A673 (cell line): ENCODE results near the gene DSE. TPM values are rescaled to one million over a fixed set of nuclear protein-coding genes. Genes with fewer than 3 reads are reported as not detected.

Source experiments
- BruUV-seq: library from RNA; stranded (reverse); fragments of 400-500 nt; replicated peaks from 2 replicates; lab custom pipeline; 2021; lab: Mats Ljungman, UMichigan
- CTCF ChIA-PET: fragments of 300-600 bp; sonication (Branson Sonifier 250); formaldehyde crosslinking; loops from one replicate; lab custom pipeline; 2022; ENCODE audit warnings: antibody characterized with exemption; lab: Charles Lee
- POLR2A ChIA-PET: fragments of 300-600 bp; sonication (Branson Sonifier 250); formaldehyde crosslinking; loops from one replicate; lab custom pipeline; 2022; ENCODE audit warnings: antibody characterized with exemption; ENCODE audit not compliant: low non-redundant PET; lab: Charles Lee
- DNase-seq: peaks from one replicate; pipeline ENCODE4 v3.0.0-alpha.2; 2015; ENCODE audit warnings: low spot score
- H3K27ac ChIP-seq: fragments of 200-600 bp; sonication (generic); 2 replicates; pipeline ENCODE4 v1.5.1; 2016; ENCODE audit warnings: mixed run types, low read depth, mild to moderate bottlenecking, mixed read lengths, antibody characterized with exemption, low read length; ENCODE audit not compliant: poor library complexity, severe bottlenecking
- H3K27me3 ChIP-seq: fragments of 200-600 bp; sonication (generic); replicated peaks from 2 replicates; pipeline ENCODE4 v1.6.1; 2017; ENCODE audit warnings: mixed run types, low read depth, mild to moderate bottlenecking, mixed read lengths, antibody characterized with exemption, low read length; ENCODE audit not compliant: insufficient read depth, poor library complexity
- H3K36me3 ChIP-seq: fragments of 200-600 bp; sonication (generic); 2 replicates; pipeline ENCODE4 v1.6.1; 2016; ENCODE audit warnings: mixed run types, mild to moderate bottlenecking, mixed read lengths, antibody characterized with exemption, low read length; ENCODE audit not compliant: insufficient read depth, poor library complexity, severe bottlenecking
- H3K4me1 ChIP-seq: fragments of 200-600 bp; sonication (generic); 2 replicates; pipeline ENCODE4 v1.6.1; 2017; ENCODE audit warnings: mixed run types, mild to moderate bottlenecking, mixed read lengths, antibody characterized with exemption, low read length; ENCODE audit not compliant: insufficient read depth, poor library complexity, severe bottlenecking
- H3K4me3 ChIP-seq: fragments of 200-600 bp; sonication (generic); 2 replicates; pipeline ENCODE4 v1.5.1; 2016; ENCODE audit warnings: low read depth, mixed run types, mild to moderate bottlenecking, mixed read lengths, low read length; ENCODE audit not compliant: poor library complexity, severe bottlenecking
- H3K9me3 ChIP-seq: fragments of 200-600 bp; sonication (generic); 2 replicates; pipeline ENCODE4 v1.6.1; 2016; ENCODE audit warnings: mixed run types, low read depth, mild to moderate bottlenecking, mixed read lengths, antibody characterized with exemption, low read length; ENCODE audit not compliant: poor library complexity, severe bottlenecking
- CTCF ChIP-seq: fragments of 300-800, 200-600 bp; sonication (generic); conservative IDR thresholded peaks from 2 replicates; pipeline ENCODE4 v1.5.1; 2017; ENCODE audit warnings: low read depth, mild to moderate bottlenecking, antibody characterized with exemption, low read length, moderate library complexity, mixed read lengths
- EZH2 ChIP-seq: fragments of 200-600 bp; sonication (generic); IDR thresholded peaks from 2 replicates; pipeline ENCODE4 v1.6.1; 2017; ENCODE audit warnings: borderline replicate concordance, low read depth, mild to moderate bottlenecking, mixed read lengths, antibody characterized with exemption, low read length; ENCODE audit not compliant: poor library complexity, severe bottlenecking
- intact Hi-C: fragments of 100-400 bp; cut with micrococcal nuclease; formaldehyde crosslinking; loops from one replicate; pipeline ENCODE4 v1.10.0; 2022; ENCODE audit not compliant: unreplicated experiment
- total RNA-seq: library from RNA; stranded (reverse); gene quantifications from 2 replicates; pipeline ENCODE4 v1.2.3, GENCODE V29; 2021

Gene DSE
- total RNA-seq, 1 experiment from 2014 or later, result 31.4 TPM

- CTCF ChIA-PET, result no interaction called here
- Histone ChIP-seq H3K27me3 (no peaks in the 10 kb centered on the region), H3K4me3 (no peak overlapping the region), H3K9me3 (no peaks in the 10 kb centered on the region), H3K36me3 (no peaks in the 10 kb centered on the region), H3K4me1 (peaks cover 21% of the 10 kb centered on the region), H3K27ac (no peak overlapping the region)
- intact Hi-C loops, result no loop called here
- no TSS peak for BruUV-seq
- TF ChIP-seq CTCF, result no peak
- no peak for TF ChIP-seq EZH2
- no peak for DNase-seq
- POLR2A ChIA-PET, result no interaction called here
Observed at GRCh38 chr6:116399287-116399686, 28.5 kb downstream of the DSE start.

GRCh38 chr6:116400328-116400727 is 29.6 kb downstream of the DSE start:
- no peak for TF ChIP-seq EZH2
- TF ChIP-seq CTCF, result no peak
- H3K4me3 ChIP-seq, result no peak overlapping the region
- no TSS peak for BruUV-seq
- ChIA-PET CTCF (no interaction called here), POLR2A (interaction anchor here (0.6 kb wide), 1 partner anchor 21 kb away, joined by 9 read pairs; no protein-coding TSS in a partner anchor)
- no peaks in the 10 kb centered on the region for H3K36me3 ChIP-seq
- DNase-seq, result no peak
- no peaks in the 10 kb centered on the region for H3K27me3 ChIP-seq
- no peaks in the 10 kb centered on the region for H3K9me3 ChIP-seq
- intact Hi-C loops, result no loop called here
- peaks cover 29% of the 10 kb centered on the region for H3K4me1 ChIP-seq
- H3K27ac ChIP-seq, result no peak overlapping the region

- ChIA-PET CTCF (interaction anchor here (0.6 kb wide), 1 partner anchor 135 kb away, joined by 3 read pairs; no protein-coding TSS in a partner anchor), POLR2A (no interaction called here)
- Histone ChIP-seq H3K27me3 (no peaks in the 10 kb centered on the region), H3K27ac (no peak overlapping the region), H3K4me1 (peaks cover 38% of the 10 kb centered on the region), H3K36me3 (no peaks in the 10 kb centered on the region), H3K4me3 (no peak overlapping the region), H3K9me3 (no peaks in the 10 kb centered on the region)
- no peak for DNase-seq
- TF ChIP-seq CTCF (peak; percentile 20; the same call in 1 of the 2 replicates), EZH2 (no peak)
- BruUV-seq, result no TSS peak
- intact Hi-C loops, result no loop called here
Observed at GRCh38 chr6:116402108-116402937, 31.6 kb downstream of the DSE start.
